Mucosa of rectum (tissue), 2 donors: ENCODE results near the gene MIOX.
A peak's percentile ranks its signal among the peaks of the same experiment; 100 is the strongest.
"Not testable (repeated sequence)": the region's sequence is repeated elsewhere in the genome, so short reads cannot be mapped to it uniquely, and the experiment has no call there.

Experiments
- H3K27ac ChIP-seq, 2 donors: one replicate each; pipeline ENCODE4 v1.7.0; 2013; ENCODE audit warnings: inconsistent platforms in 2 of 2, low read depth in 2 of 2, low read length in 2 of 2
- H3K27me3 ChIP-seq, 2 donors: one replicate each; pipeline ENCODE4 v1.7.0; 2013; ENCODE audit warnings: low read length in 2 of 2; ENCODE audit not compliant: control insufficient read depth in 2 of 2, insufficient read depth in 2 of 2
- H3K36me3 ChIP-seq, 2 donors: one replicate each; pipeline ENCODE4 v1.7.0; 2013; ENCODE audit warnings: low read length in 2 of 2; ENCODE audit not compliant: control insufficient read depth in 2 of 2, insufficient read depth in 2 of 2
- H3K4me1 ChIP-seq, 2 donors: one replicate each; pipeline ENCODE4 v1.7.0; 2013; ENCODE audit warnings: low read length in 2 of 2, mild to moderate bottlenecking in 1 of 2; ENCODE audit not compliant: control insufficient read depth in 2 of 2, insufficient read depth in 2 of 2
- H3K4me3 ChIP-seq, 2 donors: one replicate each; pipeline ENCODE4 v1.7.0; 2013; ENCODE audit warnings: low read length in 2 of 2
- H3K9ac ChIP-seq, 2 donors: one replicate each; pipeline ENCODE4 v1.7.0; 2013; ENCODE audit warnings: low read length in 2 of 2, low read depth in 1 of 2, mild to moderate bottlenecking in 1 of 2
- H3K9me3 ChIP-seq, 2 donors: one replicate each; pipeline ENCODE4 v1.7.0; 2013; ENCODE audit warnings: low read length in 2 of 2; ENCODE audit not compliant: control insufficient read depth in 2 of 2
- donor health status: healthy.
- donor health status: Normal muscosa, but diverticular disease.

The MIOX gene

DNA sequence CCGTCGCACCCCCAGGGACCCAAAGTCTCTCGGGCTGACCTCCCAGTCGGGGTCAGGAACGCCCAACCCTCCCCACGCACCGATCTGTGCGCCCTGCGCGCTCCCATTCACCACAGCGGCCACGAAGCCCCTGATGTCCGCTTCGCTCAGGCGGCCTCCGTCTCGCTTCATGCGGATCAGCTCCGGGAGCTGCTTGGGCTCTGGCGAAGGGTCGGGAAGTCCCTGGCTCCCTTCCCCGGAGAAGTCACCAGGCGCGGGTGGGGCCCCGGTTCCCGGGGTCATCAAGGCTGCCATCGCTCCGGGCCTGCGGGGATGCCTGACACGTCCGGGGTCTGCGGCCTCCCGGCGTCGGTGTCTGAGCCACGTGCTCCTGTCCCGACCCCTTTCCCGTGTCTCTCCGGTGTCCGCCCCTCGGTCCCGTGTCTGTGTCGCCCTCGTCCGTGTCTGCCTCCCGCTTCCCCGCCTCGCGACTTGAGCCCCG is 42.8 kb downstream of the MIOX start:
- Histone ChIP-seq H3K4me3 (peak overlapping the region; percentile 68 to 85), H3K9ac (peak overlapping the region; percentile 65 to 83), H3K4me1 (peaks cover 30 to 34% of the 10 kb centered on the region in 2 donors), H3K27ac (peak overlapping the region; percentile 93 to 99), H3K9me3 (no peaks in the 10 kb centered on the region), H3K27me3 (no peaks in the 10 kb centered on the region), H3K36me3 (no peaks in the 10 kb centered on the region)

DNA sequence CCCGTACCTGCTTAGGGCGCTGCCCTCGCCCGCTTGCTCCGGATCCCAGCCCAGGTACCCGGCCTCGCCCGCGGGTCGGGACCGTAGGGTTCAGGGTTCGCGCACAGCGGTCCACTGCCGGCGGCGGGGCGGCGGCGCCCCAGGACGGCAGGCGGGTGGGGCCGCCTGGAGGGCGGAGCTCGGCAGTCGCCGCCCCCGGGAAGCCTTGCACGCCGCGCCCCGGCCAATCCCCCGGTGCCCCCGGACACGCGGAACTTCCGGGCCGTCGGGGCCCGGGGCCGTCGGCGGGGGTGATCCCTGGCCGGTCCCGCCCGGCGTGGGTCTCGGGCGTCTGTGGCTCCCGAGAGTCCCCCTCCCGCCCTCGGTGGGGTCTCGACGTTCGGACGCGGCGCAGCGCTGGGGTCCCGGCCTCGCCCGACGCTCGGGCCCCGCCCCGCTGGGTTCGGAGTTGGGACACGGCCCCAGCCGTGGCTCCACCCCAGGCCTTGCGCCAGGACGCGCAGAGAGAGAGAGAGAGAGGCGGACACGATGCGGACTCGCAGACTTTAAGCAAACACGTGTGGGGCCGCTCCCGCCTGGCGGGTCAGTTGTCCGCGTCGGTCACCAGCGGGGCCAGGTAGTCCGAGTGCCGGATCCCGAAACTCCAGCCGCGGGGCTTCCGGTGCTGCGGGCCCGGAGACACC is 43.4 kb downstream of the MIOX start, which contains the start of gene TYMP:
TSS of gene TYMP (minus strand) at position 116 of the 683 bp plus-strand sequence. CDS start 303 bp downstream, outside the sequence.
- peak within 1 kb of the TSS; percentile 68 to 85 for H3K4me3 ChIP-seq
- H3K27ac ChIP-seq: peak within 1 kb of the TSS; percentile 93 to 99
- H3K4me1 ChIP-seq: peaks cover 26 to 31% of the 10 kb centered on the region in 2 donors

DNA sequence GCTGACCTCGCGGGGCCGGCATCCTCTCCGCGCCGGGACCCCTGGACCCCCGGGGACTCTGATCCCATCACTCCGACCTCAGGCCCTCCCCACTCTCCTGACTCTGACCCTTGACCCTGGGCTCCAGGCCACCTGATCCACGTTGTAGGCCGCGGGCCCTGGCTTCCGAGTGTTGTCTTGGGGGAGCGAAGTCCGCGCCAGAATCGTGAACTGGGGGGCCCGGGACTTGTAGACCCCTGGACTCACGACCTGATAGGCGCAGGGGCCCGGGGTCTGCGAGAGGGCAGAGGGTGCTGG is 43.9 kb downstream of the MIOX start:
- H3K27ac ChIP-seq: peak overlapping the region; percentile 93 to 99
- H3K9ac ChIP-seq: peak overlapping the region; percentile 81 to 83
- H3K4me3 ChIP-seq: peak overlapping the region; percentile 68 to 85
- H3K27me3 ChIP-seq: no peaks in the 10 kb centered on the region
- no peaks in the 10 kb centered on the region for H3K36me3 ChIP-seq
- H3K4me1 ChIP-seq: peaks cover 26 to 31% of the 10 kb centered on the region in 2 donors
- no peaks in the 10 kb centered on the region for H3K9me3 ChIP-seq

More for the DNA sequence above, 43.4 kb downstream of the MIOX start, which contains the start of gene TYMP:
- H3K27me3 ChIP-seq: no peaks in the 10 kb centered on the region
- H3K36me3 ChIP-seq: no peaks in the 10 kb centered on the region
- H3K9ac ChIP-seq: peak within 1 kb of the TSS; percentile 83 to 95
- H3K9me3 ChIP-seq: no peaks in the 10 kb centered on the region

DNA sequence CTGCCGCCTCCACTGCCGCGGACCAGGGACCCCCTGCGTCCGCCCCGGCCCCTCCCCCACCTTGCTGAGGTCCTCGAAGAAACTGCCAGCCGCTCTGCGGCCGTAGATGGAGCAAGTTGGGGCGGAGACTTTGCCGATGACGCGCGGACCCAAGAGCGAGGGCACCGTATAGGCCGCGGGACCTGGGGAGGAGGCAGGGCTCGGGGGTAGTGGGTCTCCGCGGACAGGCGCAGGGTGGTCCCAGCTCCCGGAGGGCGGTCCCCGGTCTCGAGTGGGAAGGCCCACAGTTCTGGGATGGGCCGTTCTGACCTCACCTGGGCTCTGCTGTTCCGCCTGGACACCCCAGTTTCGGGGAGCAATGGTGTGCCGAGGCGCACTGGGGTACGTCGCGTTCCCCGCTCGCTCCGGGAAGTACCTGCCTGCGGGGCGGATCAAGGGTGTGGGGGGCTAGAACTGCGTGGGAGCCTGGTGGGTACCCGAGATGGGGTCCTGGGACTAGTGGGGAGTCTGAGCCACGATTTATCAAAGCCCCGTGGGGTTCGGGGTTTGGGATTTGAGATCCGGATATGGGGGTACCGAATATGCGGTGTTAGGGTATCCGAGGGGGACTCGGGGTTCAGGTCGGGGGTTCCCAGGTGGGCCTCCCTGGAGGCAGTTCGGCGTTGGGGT is 44.4 kb downstream of the MIOX start:
- H3K9me3 ChIP-seq: no peaks in the 10 kb centered on the region
- peak overlapping the region; percentile 83 to 95 for H3K9ac ChIP-seq
- no peaks in the 10 kb centered on the region for H3K36me3 ChIP-seq
- H3K27me3 ChIP-seq: no peaks in the 10 kb centered on the region
- H3K4me1 ChIP-seq: peaks cover 26 to 31% of the 10 kb centered on the region in 2 donors
- H3K27ac ChIP-seq: peak overlapping the region; percentile 93 to 99
- peak overlapping the region; percentile 68 to 85 for H3K4me3 ChIP-seq

DNA sequence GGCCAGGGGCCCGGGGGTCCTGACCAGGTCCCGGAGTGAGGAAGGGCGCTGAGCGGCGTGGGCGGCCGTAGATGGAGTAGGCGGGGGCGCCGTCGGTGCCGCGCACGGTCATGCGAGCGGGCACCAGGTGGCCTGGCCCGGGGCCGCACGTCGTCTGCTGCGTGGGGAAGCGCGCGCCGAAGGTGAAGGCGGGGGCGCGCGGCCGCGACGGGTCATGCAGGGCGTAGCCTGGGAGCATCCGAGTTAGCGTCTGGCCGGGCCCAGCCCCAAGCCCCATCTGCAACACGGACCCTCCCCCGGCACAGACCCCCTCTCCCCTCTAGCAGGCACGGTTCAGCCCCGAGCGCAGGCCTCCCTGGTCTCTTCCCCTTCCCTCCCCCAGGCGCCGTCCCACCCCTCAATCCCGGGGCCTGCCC is 44.9 kb downstream of the MIOX start:
- Histone ChIP-seq H3K36me3 (no peaks in the 10 kb centered on the region), H3K4me1 (peaks cover 22 to 30% of the 10 kb centered on the region in 2 donors), H3K4me3 (peak overlapping the region; percentile 68 to 85), H3K27me3 (no peaks in the 10 kb centered on the region), H3K9ac (peak overlapping the region; percentile 83 to 95), H3K9me3 (no peaks in the 10 kb centered on the region), H3K27ac (peak overlapping the region; percentile 93 to 99)

DNA sequence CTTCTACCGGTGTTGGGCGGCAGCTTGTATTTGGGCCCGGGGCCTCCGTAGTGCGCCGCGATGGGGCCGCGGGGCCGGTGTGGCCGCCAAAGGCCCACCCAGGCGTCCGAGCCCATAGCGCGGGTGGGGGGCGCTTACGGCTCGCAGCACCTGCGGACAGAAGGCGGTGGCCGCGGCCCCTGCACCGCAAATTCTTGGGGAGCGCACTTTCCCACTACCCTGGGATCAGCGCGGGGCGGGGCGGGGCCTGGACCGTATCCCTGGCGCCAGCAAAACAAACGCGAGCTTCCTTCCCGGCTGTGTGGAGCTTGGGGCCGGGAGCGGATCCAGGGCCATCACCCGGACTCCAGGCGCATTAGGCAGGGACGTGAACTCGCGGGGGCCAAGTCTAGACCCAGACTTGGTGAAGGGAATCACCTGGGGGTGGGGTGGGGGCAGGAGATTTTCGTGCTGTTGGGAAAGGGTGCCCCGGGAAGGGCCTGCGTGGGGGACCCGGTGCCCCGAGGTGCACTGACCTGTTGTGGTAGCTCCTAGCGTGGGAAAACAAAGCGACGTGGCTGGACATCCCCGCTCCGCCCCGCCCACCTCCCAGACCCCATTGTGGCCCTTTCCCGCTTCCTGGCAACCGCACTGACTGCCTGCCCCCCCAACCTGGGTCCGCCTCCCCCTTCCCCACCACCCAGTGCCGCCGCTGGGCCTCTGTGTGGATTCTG is 45.5 kb downstream of the MIOX start:
- Histone ChIP-seq H3K9ac (peak overlapping the region; percentile 83 to 95), H3K4me3 (peak overlapping the region; percentile 68 to 85), H3K9me3 (no peaks in the 10 kb centered on the region), H3K36me3 (no peaks in the 10 kb centered on the region), H3K4me1 (peaks cover 18 to 24% of the 10 kb centered on the region in 2 donors), H3K27ac (peak overlapping the region; percentile 93 to 99), H3K27me3 (no peaks in the 10 kb centered on the region)

DNA sequence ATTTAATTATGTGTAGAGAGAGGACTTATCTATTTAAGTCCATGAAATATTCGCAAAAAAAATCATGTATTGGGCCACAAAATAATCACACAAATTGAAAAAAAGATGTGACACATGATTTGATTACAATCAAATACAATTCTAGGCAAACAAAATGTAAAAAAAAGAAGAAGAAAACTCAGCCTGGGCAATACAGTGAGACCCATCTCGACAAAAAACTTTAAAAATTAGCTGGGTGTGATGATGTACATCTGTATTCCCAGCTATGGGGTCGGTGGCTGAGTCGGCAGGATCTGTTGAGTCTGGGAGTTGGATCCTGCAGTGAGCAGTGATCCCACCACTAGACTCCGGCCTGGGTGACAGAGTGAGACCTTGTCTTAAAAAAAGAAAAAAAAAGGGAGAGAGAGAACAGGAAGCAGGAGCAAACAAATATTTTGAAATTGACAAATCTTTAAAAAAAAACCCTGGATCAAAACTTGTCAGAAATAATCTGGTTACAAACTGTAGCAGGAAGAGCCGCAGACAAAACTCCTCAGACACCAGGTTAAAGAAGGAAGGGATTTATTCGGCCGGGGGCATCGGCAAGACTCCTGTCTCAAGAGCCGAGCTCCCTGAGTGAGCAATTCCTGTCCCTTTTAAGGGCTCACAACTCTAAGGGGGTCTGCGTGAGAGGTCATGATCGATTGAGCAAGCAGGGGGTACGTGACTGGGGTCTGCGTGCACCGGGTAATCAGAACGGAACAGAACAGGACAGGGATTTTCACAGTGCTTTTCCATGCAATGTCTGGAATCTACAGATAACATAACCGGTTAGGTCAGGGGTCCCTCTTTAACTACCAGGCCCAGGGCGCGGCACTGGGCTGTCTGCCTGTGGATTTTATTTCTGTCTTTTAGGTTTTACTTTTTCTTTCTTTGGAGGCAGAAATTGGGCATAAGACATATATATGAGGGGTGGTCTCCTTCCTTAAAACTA is 46.5 kb downstream of the MIOX start:
- Histone ChIP-seq H3K36me3 (no peaks in the 10 kb centered on the region), H3K9me3 (no peaks in the 10 kb centered on the region), H3K27me3 (no peaks in the 10 kb centered on the region), H3K4me1 (peaks cover 17 to 22% of the 10 kb centered on the region in 2 donors), H3K4me3 (no peak overlapping the region), H3K27ac (peak overlapping the region; percentile 93 to 99), H3K9ac (no peak overlapping the region)

DNA sequence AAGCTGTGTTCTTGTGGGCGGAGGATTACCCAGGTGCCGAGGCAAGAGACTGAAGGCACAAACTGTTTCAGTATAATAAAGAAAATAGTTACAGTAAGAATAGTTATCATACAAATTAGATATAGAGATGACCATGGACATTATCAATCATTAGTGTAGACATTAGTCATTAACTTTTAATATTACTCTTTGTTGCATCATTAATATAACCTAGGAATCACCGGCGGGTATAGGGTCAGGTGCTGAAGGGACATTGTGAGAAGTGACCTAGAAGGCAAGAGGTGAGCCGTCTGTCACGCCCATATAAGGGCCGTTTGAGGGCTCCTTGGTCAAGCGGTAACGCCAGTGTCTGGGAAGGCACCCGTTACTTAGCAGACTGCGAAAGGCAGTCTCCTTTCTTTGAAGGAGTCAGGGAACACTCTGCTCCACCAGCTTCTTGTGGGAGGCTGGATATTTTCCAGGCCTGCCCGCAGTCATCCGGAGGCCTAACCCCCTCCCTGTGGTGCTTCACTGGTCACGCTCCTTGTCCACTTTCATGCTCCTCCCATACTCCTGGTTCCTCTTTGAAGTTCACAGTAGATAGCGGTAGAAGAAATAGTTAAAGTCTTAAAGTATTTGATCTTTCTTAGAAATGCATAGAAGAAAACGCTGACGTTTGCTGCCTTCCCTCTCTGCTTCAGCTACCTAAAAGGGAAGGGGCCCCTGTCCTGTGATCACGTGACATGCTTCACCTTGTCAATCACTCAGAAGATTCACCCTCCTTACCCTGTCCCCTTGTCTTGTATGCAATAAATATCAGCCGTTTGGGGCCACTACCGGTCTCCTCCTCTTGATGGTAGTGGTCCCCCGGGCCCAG is 47.4 kb downstream of the MIOX start:
- Histone ChIP-seq H3K9ac (peak overlapping the region in 1 of 2 donors; percentile 24), H3K27ac (peak overlapping the region; percentile 49 to 63), H3K4me1 (peaks cover 24 to 28% of the 10 kb centered on the region in 2 donors)
- not testable (repeated sequence) for H3K36me3 ChIP-seq, H3K27me3 ChIP-seq, H3K9me3 ChIP-seq, H3K4me3 ChIP-seq

DNA sequence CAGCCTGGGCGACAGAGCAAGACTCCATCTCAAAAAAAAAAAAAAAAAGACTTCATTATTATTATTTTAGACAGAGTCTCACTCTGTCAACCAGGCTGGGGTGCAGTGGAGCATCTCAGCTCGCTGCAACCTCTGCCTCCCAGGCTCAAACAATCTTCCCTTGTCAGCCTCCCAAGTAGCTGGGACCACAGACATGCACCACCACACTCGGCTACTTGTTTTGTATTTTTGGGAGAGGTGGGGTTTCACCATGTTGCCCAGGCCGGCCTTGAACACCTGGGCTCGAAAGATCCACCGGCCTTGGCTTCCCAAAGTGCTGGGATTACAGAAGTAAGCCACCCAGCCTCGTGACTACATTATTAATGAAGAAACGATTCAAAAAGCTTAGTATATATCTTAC is 48.5 kb downstream of the MIOX start:
- Histone ChIP-seq H3K36me3 (no peaks in the 10 kb centered on the region), H3K9me3 (no peaks in the 10 kb centered on the region), H3K27ac (no peak overlapping the region), H3K27me3 (no peaks in the 10 kb centered on the region), H3K4me1 (peaks cover 23 to 31% of the 10 kb centered on the region in 2 donors), H3K9ac (no peak overlapping the region), H3K4me3 (no peak overlapping the region)
